ENCODE data around the gene PPA1. TPM values are rescaled to one million over a fixed set of nuclear protein-coding genes. Genes with fewer than 3 reads are reported as not detected.

PPA1 gene
- total and polyA plus RNA-seq, 4 donors, result 66.7 to 222 (median 89.9) TPM

DNA sequence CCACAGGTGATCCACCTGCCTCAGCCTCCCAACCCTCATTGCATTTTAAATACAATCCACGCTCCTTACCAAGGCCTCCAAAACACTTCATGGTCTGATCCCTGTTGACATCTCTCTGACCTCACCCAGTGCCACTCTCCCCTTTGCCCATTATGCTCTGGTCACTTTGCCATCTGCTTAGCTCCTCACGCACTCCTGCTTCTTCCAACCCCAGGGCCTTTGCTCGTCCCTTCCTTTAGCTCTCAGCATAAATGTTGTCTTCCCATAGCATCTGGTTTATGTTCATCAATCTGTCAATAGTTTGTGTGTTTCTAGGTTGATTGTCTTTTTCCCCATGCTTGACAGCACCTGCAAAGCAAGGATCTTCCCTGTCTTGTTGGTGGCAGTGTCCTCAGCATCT, 36.5 kb upstream of the PPA1 start:
- no peaks in the 10 kb centered on the region for H3K36me3 ChIP-seq (ENCODE audit: control insufficient read depth in 1 of 2, insufficient read depth in 2 of 2, low read length in 1 of 2)
- H3K4me1 ChIP-seq (ENCODE audit: control insufficient read depth in 1 of 2, insufficient read depth in 2 of 2, low read length in 2 of 2), result no peaks in the 10 kb centered on the region
- H3K27me3 ChIP-seq (ENCODE audit: control insufficient read depth in 1 of 2, insufficient read depth in 2 of 2, low read length in 1 of 2), result no peaks in the 10 kb centered on the region
- H3K27ac ChIP-seq (ENCODE audit: low read depth in 1 of 2, low read length in 2 of 2), result no peak overlapping the region
- H3K9me3 ChIP-seq (ENCODE audit: control insufficient read depth, low read length), result no peaks in the 10 kb centered on the region
- no peak overlapping the region for H3K4me3 ChIP-seq (ENCODE audit: low read length in 2 of 2)
- 97 to 99% methylated on average over 3 of the region's 3 CpGs for WGBS, 2 donors
- intact Hi-C loops (cut with DNase I), result no loop called here
- DNase-seq (no peak), ATAC-seq (ENCODE audit: low FRiP score) (no peak)

DNA sequence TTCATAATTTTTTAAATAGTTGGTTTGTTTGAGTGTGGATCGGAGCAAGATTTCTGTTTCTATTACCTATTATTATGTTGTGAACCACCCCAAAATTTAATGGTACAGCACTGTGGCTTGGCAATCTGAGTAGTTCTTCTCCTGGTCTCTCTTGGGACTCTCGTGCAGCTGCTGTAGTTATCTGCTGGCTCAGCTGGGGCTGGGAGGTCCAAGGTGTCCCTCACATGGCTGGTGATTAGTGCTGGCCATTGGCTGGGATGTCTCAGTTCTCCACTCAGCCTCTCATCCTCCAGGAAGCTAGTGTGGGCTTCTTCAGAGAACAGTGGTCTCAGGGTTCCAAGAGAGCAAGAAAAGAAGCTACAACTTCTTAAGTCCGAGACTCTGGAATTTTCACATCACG, 35.1 kb upstream of the PPA1 start:
- intact Hi-C loops (cut with DNase I), result no loop called here
- WGBS, 2 donors, result 79 to 88% methylated on average over 4 of the region's 4 CpGs
- H3K4me3 ChIP-seq (ENCODE audit: low read length in 2 of 2), result no peak overlapping the region

DNA sequence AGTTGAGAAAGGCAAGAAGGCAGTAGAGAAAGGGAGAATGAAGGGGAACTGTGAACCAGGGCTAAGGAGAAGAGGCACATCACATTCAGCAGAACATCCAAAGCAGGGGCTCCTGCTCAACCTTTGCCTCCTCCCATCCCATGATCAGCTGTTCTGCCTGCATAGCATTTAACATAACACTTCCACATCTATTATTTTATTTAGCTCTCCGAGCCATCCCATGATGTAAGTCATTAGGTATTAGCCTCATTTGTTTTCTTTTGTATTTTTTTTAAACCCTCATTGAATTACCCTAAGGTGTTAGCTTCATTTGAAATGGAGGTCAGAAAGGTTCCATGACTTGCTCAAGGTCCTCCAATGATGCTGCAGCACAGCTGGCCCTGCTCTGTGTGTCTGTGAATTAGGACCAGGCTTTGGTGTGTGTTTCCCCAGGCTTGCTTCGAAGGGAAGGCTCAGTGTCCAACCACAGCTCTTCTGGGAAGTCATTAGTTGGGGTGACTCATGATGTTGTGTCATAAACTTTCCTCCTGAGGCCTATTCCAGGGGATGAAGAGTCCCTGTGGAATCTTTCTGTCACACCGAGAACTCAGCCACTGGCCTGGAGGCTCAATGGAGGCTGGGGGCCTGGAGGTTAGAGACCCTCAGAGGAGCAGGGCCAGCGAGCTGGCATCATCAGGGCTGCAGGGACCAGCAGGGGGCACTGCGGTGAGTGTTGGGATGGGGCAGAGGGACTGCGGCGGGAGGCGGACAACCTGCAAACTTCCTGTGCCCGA, 34.1 kb upstream of the PPA1 start:
- H3K4me1 ChIP-seq (ENCODE audit: control insufficient read depth in 1 of 2, insufficient read depth in 2 of 2, low read length in 2 of 2), result no peaks in the 10 kb centered on the region
- peak; percentile 63 for ATAC-seq (ENCODE audit: low FRiP score)
- DNase-seq, result no peak
- no peaks in the 10 kb centered on the region for H3K9me3 ChIP-seq (ENCODE audit: control insufficient read depth, low read length)
- H3K27ac ChIP-seq (ENCODE audit: low read depth in 1 of 2, low read length in 2 of 2), result no peak overlapping the region
- 62 to 64% methylated on average over 9 of the region's 9 CpGs for WGBS, 2 donors
- H3K36me3 ChIP-seq (ENCODE audit: control insufficient read depth in 1 of 2, insufficient read depth in 2 of 2, low read length in 1 of 2), result no peaks in the 10 kb centered on the region
- no peaks in the 10 kb centered on the region for H3K27me3 ChIP-seq (ENCODE audit: control insufficient read depth in 1 of 2, insufficient read depth in 2 of 2, low read length in 1 of 2)
- H3K4me3 ChIP-seq (ENCODE audit: low read length in 2 of 2), result no peak overlapping the region
- intact Hi-C loops (cut with DNase I), result no loop called here

More for the DNA sequence above, 35.1 kb upstream of the PPA1 start:
- no peaks in the 10 kb centered on the region for H3K27me3 ChIP-seq (ENCODE audit: control insufficient read depth in 1 of 2, insufficient read depth in 2 of 2, low read length in 1 of 2)
- H3K9me3 ChIP-seq (ENCODE audit: control insufficient read depth, low read length), result no peaks in the 10 kb centered on the region
- ATAC-seq (ENCODE audit: low FRiP score) (no peak), DNase-seq (no peak)
- no peak overlapping the region for H3K27ac ChIP-seq (ENCODE audit: low read depth in 1 of 2, low read length in 2 of 2)
- no peaks in the 10 kb centered on the region for H3K36me3 ChIP-seq (ENCODE audit: control insufficient read depth in 1 of 2, insufficient read depth in 2 of 2, low read length in 1 of 2)
- no peaks in the 10 kb centered on the region for H3K4me1 ChIP-seq (ENCODE audit: control insufficient read depth in 1 of 2, insufficient read depth in 2 of 2, low read length in 2 of 2)

DNA sequence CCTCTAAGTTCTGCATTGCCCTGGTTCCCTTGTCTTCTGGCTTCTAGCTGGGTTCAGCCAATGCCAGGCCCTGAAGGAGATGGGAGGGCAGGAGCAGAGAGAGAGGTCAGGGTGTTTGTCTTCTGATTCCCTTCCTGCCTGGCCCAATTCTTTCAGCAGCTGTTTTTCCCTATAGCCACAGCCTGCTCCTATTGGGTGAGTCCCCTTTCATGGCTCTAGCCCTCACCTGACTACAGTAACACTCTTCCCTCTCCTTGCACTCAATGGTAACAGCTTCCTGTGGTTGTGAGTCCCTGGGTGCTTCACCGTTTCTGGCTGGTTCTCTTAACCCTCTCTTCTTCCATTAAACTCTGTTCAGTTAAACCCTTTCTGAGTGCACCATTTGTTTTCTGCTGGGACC, 33.5 kb upstream of the PPA1 start:
- H3K27ac ChIP-seq (ENCODE audit: low read depth in 1 of 2, low read length in 2 of 2), result no peak overlapping the region
- no peak for ATAC-seq (ENCODE audit: low FRiP score)
- WGBS, 2 donors, result 56 to 63% methylated on average over 1 of the region's 1 CpG
- intact Hi-C loops (cut with DNase I), result no loop called here
- H3K36me3 ChIP-seq (ENCODE audit: control insufficient read depth in 1 of 2, insufficient read depth in 2 of 2, low read length in 1 of 2), result no peaks in the 10 kb centered on the region
- H3K9me3 ChIP-seq (ENCODE audit: control insufficient read depth, low read length), result no peaks in the 10 kb centered on the region
- H3K27me3 ChIP-seq (ENCODE audit: control insufficient read depth in 1 of 2, insufficient read depth in 2 of 2, low read length in 1 of 2), result no peaks in the 10 kb centered on the region
- no peak overlapping the region for H3K4me3 ChIP-seq (ENCODE audit: low read length in 2 of 2)
- no peak for DNase-seq
- no peaks in the 10 kb centered on the region for H3K4me1 ChIP-seq (ENCODE audit: control insufficient read depth in 1 of 2, insufficient read depth in 2 of 2, low read length in 2 of 2)

DNA sequence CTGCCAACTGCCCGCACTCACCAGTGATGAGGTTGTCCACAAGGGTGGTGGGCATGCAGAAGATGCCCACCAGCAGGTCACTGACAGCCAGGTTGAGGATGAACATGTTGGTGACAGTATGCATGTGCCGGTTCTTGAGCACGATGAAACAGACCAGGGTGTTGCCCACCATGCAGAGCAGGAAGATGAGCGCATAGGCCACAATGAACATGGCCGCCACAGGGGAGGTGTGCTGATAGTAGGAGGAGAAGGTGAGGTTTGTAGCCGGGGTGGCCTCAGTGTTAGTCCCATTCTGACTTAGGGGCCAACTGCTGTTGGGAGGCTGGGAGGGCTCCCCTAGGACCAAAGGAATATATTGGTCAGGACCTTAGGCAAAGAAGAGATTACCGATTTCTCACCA, 32.8 kb upstream of the PPA1 start:
- Histone ChIP-seq H3K4me3 (ENCODE audit: low read length in 2 of 2) (no peak overlapping the region), H3K27me3 (ENCODE audit: control insufficient read depth in 1 of 2, insufficient read depth in 2 of 2, low read length in 1 of 2) (no peaks in the 10 kb centered on the region), H3K36me3 (ENCODE audit: control insufficient read depth in 1 of 2, insufficient read depth in 2 of 2, low read length in 1 of 2) (no peaks in the 10 kb centered on the region), H3K27ac (ENCODE audit: low read depth in 1 of 2, low read length in 2 of 2) (no peak overlapping the region), H3K9me3 (ENCODE audit: control insufficient read depth, low read length) (no peaks in the 10 kb centered on the region), H3K4me1 (ENCODE audit: control insufficient read depth in 1 of 2, insufficient read depth in 2 of 2, low read length in 2 of 2) (no peaks in the 10 kb centered on the region)
- ATAC-seq (ENCODE audit: low FRiP score), result no peak
- WGBS, 2 donors, result 96 to 97% methylated on average over 7 of the region's 7 CpGs
- intact Hi-C loops (cut with DNase I), result no loop called here
- DNase-seq, result no peak

DNA sequence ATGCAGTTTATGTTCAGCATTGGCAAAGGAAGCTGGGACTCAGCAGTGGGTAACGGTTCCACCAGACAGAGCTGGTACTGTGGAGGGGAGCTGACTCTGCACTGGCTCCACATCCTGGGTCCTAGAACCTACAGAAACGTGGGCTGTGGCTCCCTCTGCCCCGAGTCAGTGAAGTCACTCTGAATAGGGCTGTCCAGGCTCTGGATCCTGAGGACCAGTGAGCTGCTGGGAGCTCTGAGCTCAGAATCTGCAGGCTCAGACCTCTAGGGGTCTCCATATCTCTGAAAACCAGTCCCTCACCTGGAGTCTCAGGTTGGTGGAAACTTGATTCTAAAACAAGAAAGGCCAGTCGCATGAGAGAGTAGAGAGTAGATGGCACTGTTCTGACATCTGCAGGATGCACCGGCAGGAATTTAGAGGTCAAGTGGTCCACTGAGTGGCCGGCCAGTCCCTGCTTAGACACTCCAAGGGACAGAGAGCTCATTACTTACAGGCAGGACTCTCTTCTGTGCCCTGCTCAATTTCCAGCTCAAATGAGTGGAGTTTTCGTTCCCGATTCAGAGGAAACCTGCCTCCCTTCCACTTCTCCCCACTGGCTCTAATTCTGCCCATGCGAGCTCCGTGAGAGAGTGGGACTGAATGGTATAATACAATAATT, 31.9 kb upstream of the PPA1 start:
- no peak for DNase-seq
- no peak overlapping the region for H3K27ac ChIP-seq (ENCODE audit: low read depth in 1 of 2, low read length in 2 of 2)
- no peaks in the 10 kb centered on the region for H3K36me3 ChIP-seq (ENCODE audit: control insufficient read depth in 1 of 2, insufficient read depth in 2 of 2, low read length in 1 of 2)
- intact Hi-C loops (cut with DNase I), result no loop called here
- H3K9me3 ChIP-seq (ENCODE audit: control insufficient read depth, low read length), result no peaks in the 10 kb centered on the region
- no peaks in the 10 kb centered on the region for H3K27me3 ChIP-seq (ENCODE audit: control insufficient read depth in 1 of 2, insufficient read depth in 2 of 2, low read length in 1 of 2)
- H3K4me3 ChIP-seq (ENCODE audit: low read length in 2 of 2), result no peak overlapping the region
- 47 to 52% methylated on average over 10 of the region's 10 CpGs for WGBS, 2 donors
- ATAC-seq (ENCODE audit: low FRiP score), result peak; percentile 16
- H3K4me1 ChIP-seq (ENCODE audit: control insufficient read depth in 1 of 2, insufficient read depth in 2 of 2, low read length in 2 of 2), result no peaks in the 10 kb centered on the region

DNA sequence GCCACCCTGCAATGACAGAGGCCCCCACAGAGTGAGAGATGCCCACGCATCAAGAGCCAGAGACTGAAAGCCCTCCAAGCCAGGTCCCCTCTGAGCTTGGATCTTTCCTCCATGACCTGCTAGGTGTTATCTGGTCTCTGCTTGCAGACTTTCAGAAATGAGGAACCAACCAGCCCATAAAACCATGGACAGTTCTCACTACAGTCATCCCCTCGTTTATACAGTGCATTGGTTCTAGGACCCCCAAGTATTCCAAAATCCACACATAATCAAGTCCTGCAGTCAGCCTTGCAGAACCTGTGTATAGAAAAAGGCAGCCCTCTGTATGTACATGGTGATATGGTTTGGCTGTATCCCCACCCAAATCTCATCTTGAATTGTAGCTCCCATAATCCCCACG, 27.5 kb upstream of the PPA1 start:
- Histone ChIP-seq H3K9me3 (ENCODE audit: control insufficient read depth, low read length) (no peaks in the 10 kb centered on the region), H3K27ac (ENCODE audit: low read depth in 1 of 2, low read length in 2 of 2) (no peak overlapping the region), H3K36me3 (ENCODE audit: control insufficient read depth in 1 of 2, insufficient read depth in 2 of 2, low read length in 1 of 2) (no peaks in the 10 kb centered on the region), H3K27me3 (ENCODE audit: control insufficient read depth in 1 of 2, insufficient read depth in 2 of 2, low read length in 1 of 2) (no peaks in the 10 kb centered on the region), H3K4me3 (ENCODE audit: low read length in 2 of 2) (no peak overlapping the region), H3K4me1 (ENCODE audit: control insufficient read depth in 1 of 2, insufficient read depth in 2 of 2, low read length in 2 of 2) (no peaks in the 10 kb centered on the region)
- intact Hi-C loops (cut with DNase I), result no loop called here
- 84 to 89% methylated on average over 3 of the region's 3 CpGs for WGBS, 2 donors
- no peak for DNase-seq
- ATAC-seq (ENCODE audit: low FRiP score), result no peak

DNA sequence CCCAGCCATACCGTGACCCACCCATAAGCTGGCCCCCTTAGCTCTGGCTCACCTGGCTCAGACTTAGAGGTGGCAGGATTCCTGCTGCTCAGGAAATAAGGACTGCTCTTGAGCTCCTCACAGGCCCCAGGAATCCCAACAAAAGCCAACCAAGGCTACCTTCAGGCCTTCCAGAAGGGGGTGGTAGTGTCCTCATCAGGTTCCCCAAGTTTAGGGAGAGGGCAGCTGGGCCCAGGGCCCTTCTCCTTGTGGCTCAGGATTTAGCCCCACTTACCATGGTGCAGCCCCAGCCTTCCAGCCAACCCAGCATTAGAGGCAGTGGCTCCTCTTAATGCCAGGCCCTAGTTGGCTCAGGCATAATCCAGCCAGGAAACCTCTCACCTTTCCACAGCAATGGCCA, 27.0 kb upstream of the PPA1 start:
- no peaks in the 10 kb centered on the region for H3K36me3 ChIP-seq (ENCODE audit: control insufficient read depth in 1 of 2, insufficient read depth in 2 of 2, low read length in 1 of 2)
- 75 to 83% methylated on average over 1 of the region's 1 CpG for WGBS, 2 donors
- H3K4me1 ChIP-seq (ENCODE audit: control insufficient read depth in 1 of 2, insufficient read depth in 2 of 2, low read length in 2 of 2), result no peaks in the 10 kb centered on the region
- DNase-seq, result no peak
- H3K9me3 ChIP-seq (ENCODE audit: control insufficient read depth, low read length), result no peaks in the 10 kb centered on the region
- no peak for ATAC-seq (ENCODE audit: low FRiP score)
- no peak overlapping the region for H3K4me3 ChIP-seq (ENCODE audit: low read length in 2 of 2)
- H3K27ac ChIP-seq (ENCODE audit: low read depth in 1 of 2, low read length in 2 of 2), result no peak overlapping the region
- H3K27me3 ChIP-seq (ENCODE audit: control insufficient read depth in 1 of 2, insufficient read depth in 2 of 2, low read length in 1 of 2), result no peaks in the 10 kb centered on the region
- intact Hi-C loops (cut with DNase I), result no loop called here

DNA sequence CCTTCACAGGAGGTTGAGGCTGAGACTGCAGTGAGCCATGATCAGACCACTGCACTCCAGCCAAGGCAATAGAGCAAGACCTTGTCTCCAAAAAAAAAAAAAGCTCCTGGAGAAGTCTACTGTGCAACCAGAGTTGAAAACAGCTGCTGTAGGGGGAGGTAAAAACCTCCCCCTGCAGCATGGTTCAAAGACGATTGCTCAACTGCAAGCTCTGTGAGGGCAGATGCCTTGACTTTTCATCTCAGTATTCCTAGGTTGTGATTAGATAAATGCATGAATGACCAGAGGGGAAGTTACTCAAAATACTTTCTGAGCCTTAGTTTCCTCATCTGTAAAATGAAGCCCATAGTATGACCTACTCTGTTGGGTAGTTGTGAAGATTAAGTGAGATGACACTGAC, 25.0 kb upstream of the PPA1 start:
- no peaks in the 10 kb centered on the region for H3K4me1 ChIP-seq (ENCODE audit: control insufficient read depth in 1 of 2, insufficient read depth in 2 of 2, low read length in 2 of 2)
- no peak overlapping the region for H3K4me3 ChIP-seq (ENCODE audit: low read length in 2 of 2)
- no peak overlapping the region for H3K27ac ChIP-seq (ENCODE audit: low read depth in 1 of 2, low read length in 2 of 2)
- no peaks in the 10 kb centered on the region for H3K9me3 ChIP-seq (ENCODE audit: control insufficient read depth, low read length)
- WGBS, 2 donors, result 79 to 86% methylated on average over 1 of the region's 1 CpG
- ATAC-seq (ENCODE audit: low FRiP score) (no peak), DNase-seq (no peak)
- intact Hi-C loops (cut with DNase I), result no loop called here
- H3K36me3 ChIP-seq (ENCODE audit: control insufficient read depth in 1 of 2, insufficient read depth in 2 of 2, low read length in 1 of 2), result no peaks in the 10 kb centered on the region
- no peaks in the 10 kb centered on the region for H3K27me3 ChIP-seq (ENCODE audit: control insufficient read depth in 1 of 2, insufficient read depth in 2 of 2, low read length in 1 of 2)

Data from aorta (tissue), 5 donors.